Measurements from ENCODE around the gene DPYSL3.

DPYSL3 gene

GRCh38 chr5:147445917-147446316 lies 64.0 kb downstream of the DPYSL3 start:
- H3K27me3 Mint-ChIP-seq = peaks cover 14% of the 10 kb centered on the region
- H3K9me3 Mint-ChIP-seq (ENCODE audit: low read depth) = no peaks in the 10 kb centered on the region
- no peak overlapping the region for H3K4me3 Mint-ChIP-seq
- no peaks in the 10 kb centered on the region for H3K4me1 Mint-ChIP-seq (ENCODE audit: low read depth)
- H3K36me3 Mint-ChIP-seq = no peaks in the 10 kb centered on the region
- no peak overlapping the region for H3K27ac Mint-ChIP-seq

- H3K9me3 Mint-ChIP-seq (ENCODE audit: low read depth) = no peaks in the 10 kb centered on the region
These were observed 64.8 kb downstream of the DPYSL3 start for GRCh38 chr5:147445090-147445489.

GRCh38 chr5:147442224-147442623 lies 67.6 kb downstream of the DPYSL3 start:
- Mint-ChIP-seq H3K9me3 (ENCODE audit: low read depth) (no peaks in the 10 kb centered on the region), H3K27ac (no peak overlapping the region), H3K36me3 (no peaks in the 10 kb centered on the region), H3K4me3 (no peak overlapping the region), H3K27me3 (peaks cover 4% of the 10 kb centered on the region), H3K4me1 (ENCODE audit: low read depth) (no peaks in the 10 kb centered on the region)

More at GRCh38 chr5:147445090-147445489, 64.8 kb downstream of the DPYSL3 start:
- Mint-ChIP-seq H3K27ac (no peak overlapping the region), H3K4me1 (ENCODE audit: low read depth) (no peaks in the 10 kb centered on the region), H3K27me3 (peaks cover 10% of the 10 kb centered on the region), H3K4me3 (no peak overlapping the region), H3K36me3 (no peaks in the 10 kb centered on the region)

- Mint-ChIP-seq H3K4me3 (no peak overlapping the region), H3K27me3 (peaks cover 4% of the 10 kb centered on the region), H3K27ac (no peak overlapping the region), H3K36me3 (no peaks in the 10 kb centered on the region), H3K4me1 (ENCODE audit: low read depth) (no peaks in the 10 kb centered on the region), H3K9me3 (ENCODE audit: low read depth) (no peaks in the 10 kb centered on the region)
These were observed 68.6 kb downstream of the DPYSL3 start for GRCh38 chr5:147441191-147441695.

- no peak overlapping the region for H3K27ac Mint-ChIP-seq
- peaks cover 4% of the 10 kb centered on the region for H3K27me3 Mint-ChIP-seq
- H3K9me3 Mint-ChIP-seq (ENCODE audit: low read depth) = no peaks in the 10 kb centered on the region
- H3K4me3 Mint-ChIP-seq = no peak overlapping the region
- no peaks in the 10 kb centered on the region for H3K4me1 Mint-ChIP-seq (ENCODE audit: low read depth)
- no peaks in the 10 kb centered on the region for H3K36me3 Mint-ChIP-seq
These were observed 70.6 kb downstream of the DPYSL3 start for GRCh38 chr5:147439254-147439653.

- Mint-ChIP-seq H3K27ac (no peak overlapping the region), H3K4me3 (no peak overlapping the region), H3K9me3 (ENCODE audit: low read depth) (no peaks in the 10 kb centered on the region), H3K4me1 (ENCODE audit: low read depth) (no peaks in the 10 kb centered on the region), H3K27me3 (peaks cover 4% of the 10 kb centered on the region), H3K36me3 (no peaks in the 10 kb centered on the region)
These were observed 72.7 kb downstream of the DPYSL3 start for GRCh38 chr5:147437161-147437596.

GRCh38 chr5:147436596-147436995 lies 73.3 kb downstream of the DPYSL3 start:
- Mint-ChIP-seq H3K4me1 (ENCODE audit: low read depth) (no peaks in the 10 kb centered on the region), H3K36me3 (no peaks in the 10 kb centered on the region), H3K27ac (no peak overlapping the region), H3K4me3 (no peak overlapping the region), H3K9me3 (ENCODE audit: low read depth) (no peaks in the 10 kb centered on the region), H3K27me3 (peaks cover 4% of the 10 kb centered on the region)

GRCh38 chr5:147434049-147434448 lies 75.8 kb downstream of the DPYSL3 start:
- Mint-ChIP-seq H3K36me3 (no peaks in the 10 kb centered on the region), H3K27me3 (peaks cover 2% of the 10 kb centered on the region), H3K4me1 (ENCODE audit: low read depth) (no peaks in the 10 kb centered on the region), H3K9me3 (ENCODE audit: low read depth) (no peaks in the 10 kb centered on the region), H3K27ac (no peak overlapping the region), H3K4me3 (no peak overlapping the region)

GRCh38 chr5:147432323-147432722 lies 77.5 kb downstream of the DPYSL3 start:
- H3K27me3 Mint-ChIP-seq = peaks cover 2% of the 10 kb centered on the region
- no peaks in the 10 kb centered on the region for H3K4me1 Mint-ChIP-seq (ENCODE audit: low read depth)
- H3K36me3 Mint-ChIP-seq = no peaks in the 10 kb centered on the region
- H3K4me3 Mint-ChIP-seq = no peak overlapping the region
- no peaks in the 10 kb centered on the region for H3K9me3 Mint-ChIP-seq (ENCODE audit: low read depth)
- H3K27ac Mint-ChIP-seq = no peak overlapping the region

GRCh38 chr5:147431586-147431985 lies 78.3 kb downstream of the DPYSL3 start:
- H3K4me1 Mint-ChIP-seq (ENCODE audit: low read depth) = no peaks in the 10 kb centered on the region

GRCh38 chr5:147430628-147431027 lies 79.2 kb downstream of the DPYSL3 start:
- Mint-ChIP-seq H3K27me3 (peaks cover 2% of the 10 kb centered on the region), H3K4me1 (ENCODE audit: low read depth) (no peaks in the 10 kb centered on the region), H3K4me3 (no peak overlapping the region), H3K9me3 (ENCODE audit: low read depth) (no peaks in the 10 kb centered on the region), H3K36me3 (no peaks in the 10 kb centered on the region), H3K27ac (no peak overlapping the region)

More at GRCh38 chr5:147431586-147431985, 78.3 kb downstream of the DPYSL3 start:
- Mint-ChIP-seq H3K36me3 (no peaks in the 10 kb centered on the region), H3K27me3 (peaks cover 2% of the 10 kb centered on the region), H3K9me3 (ENCODE audit: low read depth) (no peaks in the 10 kb centered on the region), H3K27ac (no peak overlapping the region), H3K4me3 (no peak overlapping the region)

- no peaks in the 10 kb centered on the region for H3K27me3 Mint-ChIP-seq
- no peaks in the 10 kb centered on the region for H3K9me3 Mint-ChIP-seq (ENCODE audit: low read depth)
- no peaks in the 10 kb centered on the region for H3K36me3 Mint-ChIP-seq
- no peak overlapping the region for H3K4me3 Mint-ChIP-seq
- H3K27ac Mint-ChIP-seq = no peak overlapping the region
- no peaks in the 10 kb centered on the region for H3K4me1 Mint-ChIP-seq (ENCODE audit: low read depth)
These were observed 82.1 kb downstream of the DPYSL3 start for GRCh38 chr5:147427521-147428401.

GRCh38 chr5:147426640-147427327 lies 83.1 kb downstream of the DPYSL3 start:
- Mint-ChIP-seq H3K27ac (no peak overlapping the region), H3K36me3 (no peaks in the 10 kb centered on the region), H3K4me3 (no peak overlapping the region), H3K9me3 (ENCODE audit: low read depth) (no peaks in the 10 kb centered on the region), H3K4me1 (ENCODE audit: low read depth) (no peaks in the 10 kb centered on the region), H3K27me3 (no peaks in the 10 kb centered on the region)

GRCh38 chr5:147418613-147419012 lies 91.3 kb downstream of the DPYSL3 start:
- Mint-ChIP-seq H3K4me1 (ENCODE audit: low read depth) (no peaks in the 10 kb centered on the region), H3K27me3 (peaks cover 6% of the 10 kb centered on the region), H3K27ac (no peak overlapping the region), H3K4me3 (no peak overlapping the region), H3K9me3 (ENCODE audit: low read depth) (no peaks in the 10 kb centered on the region), H3K36me3 (no peaks in the 10 kb centered on the region)

GRCh38 chr5:147417135-147417813 lies 92.6 kb downstream of the DPYSL3 start:
- Mint-ChIP-seq H3K27me3 (peaks cover 6% of the 10 kb centered on the region), H3K4me1 (ENCODE audit: low read depth) (no peaks in the 10 kb centered on the region), H3K36me3 (no peaks in the 10 kb centered on the region), H3K9me3 (ENCODE audit: low read depth) (no peaks in the 10 kb centered on the region), H3K4me3 (no peak overlapping the region), H3K27ac (no peak overlapping the region)
